AG04449 (cell line): ENCODE measurements around the gene FBXW11.

ENCODE experiments used
- CTCF ChIA-PET: fragments of 350-600 bp; formaldehyde crosslinking; extraction: SDS; loops from one replicate; lab custom pipeline; 2021; ENCODE audit warnings: antibody characterized with exemption; lab: Yijun Ruan, JAX
- POLR2A ChIA-PET: fragments of 400-600, 350-600 bp; formaldehyde crosslinking; extraction: SDS; loops from one replicate; lab custom pipeline; 2020; ENCODE audit warnings: antibody characterized with exemption, inconsistent platforms; lab: Yijun Ruan, JAX
- DNase-seq: peaks from one replicate; pipeline ENCODE4 v3.0.0-alpha.2; 2010; ENCODE audit warnings: low read depth, low spot score
- H3K4me3 ChIP-seq: 2 replicates; pipeline ENCODE4 v1.5.1; 2011; ENCODE audit warnings: low read depth, mild to moderate bottlenecking, control low read depth, low read length
- TF ChIP-seq, protein P1 (sequence below): IDR thresholded peaks from one replicate; pipeline ENCODE4 v1.5.1; 2011; ENCODE audit warnings: mild to moderate bottlenecking, moderate library complexity, low read length, control low read depth, inconsistent platforms; ENCODE audit not compliant: insufficient read depth; ENCODE audit errors: missing control alignments

FBXW11 gene

DNA sequence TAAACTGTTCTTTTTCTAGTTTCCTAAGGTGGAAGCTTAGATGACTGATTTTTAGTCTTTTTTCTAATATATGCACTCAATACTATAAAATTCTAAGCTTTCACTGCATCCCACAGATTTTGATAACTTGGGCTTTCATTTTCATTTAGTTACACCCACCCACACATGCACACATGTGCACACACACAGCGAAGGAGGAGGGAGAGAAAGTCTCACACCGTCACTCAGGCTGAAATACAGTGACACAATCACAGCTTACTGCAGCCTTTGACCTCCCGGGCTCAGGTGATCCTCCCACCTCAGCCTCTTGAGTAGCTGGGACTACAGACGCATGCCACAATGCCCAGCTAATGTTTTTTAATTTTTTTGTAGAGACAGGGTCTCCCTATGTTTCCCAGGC, 124.3 kb downstream of the FBXW11 start:
- POLR2A ChIA-PET: no interaction called here
- no peak overlapping the region for H3K4me3 ChIP-seq

DNA sequence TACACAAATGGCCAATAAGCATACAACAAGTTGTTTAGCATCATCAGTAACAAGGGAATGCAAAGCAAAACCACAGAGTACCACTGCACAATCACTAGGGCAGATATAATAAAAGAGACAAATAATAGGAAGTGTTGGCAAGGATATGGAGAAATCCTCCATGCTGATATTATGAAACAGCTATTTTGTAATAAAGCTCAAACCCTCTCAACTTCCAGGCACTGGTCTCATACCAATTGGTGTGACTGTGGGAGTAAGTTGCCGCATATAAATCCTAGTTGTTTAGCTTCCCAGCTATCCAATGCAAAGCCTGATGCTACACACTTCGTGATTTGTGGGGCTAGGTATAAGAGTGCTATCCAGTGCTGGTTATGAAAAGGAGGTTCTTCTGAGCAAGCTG, 132.2 kb downstream of the FBXW11 start:
- TF ChIP-seq, protein P1, sequence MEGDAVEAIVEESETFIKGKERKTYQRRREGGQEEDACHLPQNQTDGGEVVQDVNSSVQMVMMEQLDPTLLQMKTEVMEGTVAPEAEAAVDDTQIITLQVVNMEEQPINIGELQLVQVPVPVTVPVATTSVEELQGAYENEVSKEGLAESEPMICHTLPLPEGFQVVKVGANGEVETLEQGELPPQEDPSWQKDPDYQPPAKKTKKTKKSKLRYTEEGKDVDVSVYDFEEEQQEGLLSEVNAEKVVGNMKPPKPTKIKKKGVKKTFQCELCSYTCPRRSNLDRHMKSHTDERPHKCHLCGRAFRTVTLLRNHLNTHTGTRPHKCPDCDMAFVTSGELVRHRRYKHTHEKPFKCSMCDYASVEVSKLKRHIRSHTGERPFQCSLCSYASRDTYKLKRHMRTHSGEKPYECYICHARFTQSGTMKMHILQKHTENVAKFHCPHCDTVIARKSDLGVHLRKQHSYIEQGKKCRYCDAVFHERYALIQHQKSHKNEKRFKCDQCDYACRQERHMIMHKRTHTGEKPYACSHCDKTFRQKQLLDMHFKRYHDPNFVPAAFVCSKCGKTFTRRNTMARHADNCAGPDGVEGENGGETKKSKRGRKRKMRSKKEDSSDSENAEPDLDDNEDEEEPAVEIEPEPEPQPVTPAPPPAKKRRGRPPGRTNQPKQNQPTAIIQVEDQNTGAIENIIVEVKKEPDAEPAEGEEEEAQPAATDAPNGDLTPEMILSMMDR: no peak
- DNase-seq: peak; percentile 36
- ChIA-PET CTCF (interaction anchor here (0.6 to 2.2 kb wide), 6 partner anchors 9 to 455 kb away, joined by 3 to 7 read pairs (median 4); partner anchors contain the start of gene FGF18), POLR2A (no interaction called here)
- no peak overlapping the region for H3K4me3 ChIP-seq

More for the DNA sequence above, 124.3 kb downstream of the FBXW11 start:
- TF ChIP-seq, protein P1: no peak
- CTCF ChIA-PET: interaction anchor here (1.0 to 1.4 kb wide), 5 partner anchors 9 to 462 kb away, joined by 3 to 8 read pairs (median 5); partner anchors contain the start of gene FGF18
- DNase-seq: no peak

DNA sequence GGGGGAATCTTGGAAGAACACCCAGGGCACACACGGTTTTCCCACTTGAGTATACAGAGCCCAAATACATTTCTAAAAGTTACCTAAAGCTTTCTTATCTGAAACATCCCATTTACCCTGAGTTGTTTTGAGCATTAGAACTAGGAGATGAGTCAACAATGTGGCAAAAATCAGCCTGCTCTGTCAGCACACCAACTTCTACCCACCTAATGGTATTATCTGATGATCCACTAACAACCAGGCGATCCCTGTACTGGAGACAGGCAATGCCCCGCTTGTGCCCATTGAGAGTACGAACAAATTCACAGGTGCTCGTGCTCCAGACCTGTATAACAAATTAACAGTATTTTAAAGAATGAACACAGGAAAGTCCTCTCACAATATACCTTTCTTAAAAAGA, 133.8 kb downstream of the FBXW11 start:
- TF ChIP-seq, protein P1: no peak
- DNase-seq: no peak
- CTCF ChIA-PET: interaction anchor here (0.9 to 3.2 kb wide), 6 partner anchors 9 to 454 kb away, joined by 3 to 13 read pairs (median 6); partner anchors contain the start of gene FGF18
- no peak overlapping the region for H3K4me3 ChIP-seq
- POLR2A ChIA-PET: no interaction called here

DNA sequence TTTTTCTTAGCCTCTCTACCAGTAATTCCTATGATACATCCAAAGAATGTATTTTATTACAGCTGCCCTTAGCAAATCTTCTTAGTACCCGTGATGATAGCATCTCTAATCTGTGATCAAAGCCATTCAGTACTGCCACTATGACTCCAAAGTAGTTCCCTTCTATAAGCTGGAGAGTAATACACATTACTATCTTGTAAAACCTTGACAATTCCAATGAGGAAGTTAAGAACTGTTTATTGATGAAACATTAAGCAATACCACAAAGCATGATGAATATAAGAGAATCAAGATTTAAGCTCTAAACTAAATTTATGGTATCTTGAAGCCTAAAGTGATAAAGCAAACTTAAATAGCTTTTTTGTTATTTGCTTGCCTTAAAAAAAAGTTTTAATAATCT, 134.7 kb downstream of the FBXW11 start:
- POLR2A ChIA-PET: no interaction called here
- CTCF ChIA-PET: interaction anchor here (1.5 to 3.2 kb wide), 3 partner anchors 19 to 453 kb away, joined by 6 to 13 read pairs (median 6); partner anchors contain the start of gene FGF18
- no peak overlapping the region for H3K4me3 ChIP-seq
- DNase-seq: no peak
- TF ChIP-seq, protein P1: no peak

DNA sequence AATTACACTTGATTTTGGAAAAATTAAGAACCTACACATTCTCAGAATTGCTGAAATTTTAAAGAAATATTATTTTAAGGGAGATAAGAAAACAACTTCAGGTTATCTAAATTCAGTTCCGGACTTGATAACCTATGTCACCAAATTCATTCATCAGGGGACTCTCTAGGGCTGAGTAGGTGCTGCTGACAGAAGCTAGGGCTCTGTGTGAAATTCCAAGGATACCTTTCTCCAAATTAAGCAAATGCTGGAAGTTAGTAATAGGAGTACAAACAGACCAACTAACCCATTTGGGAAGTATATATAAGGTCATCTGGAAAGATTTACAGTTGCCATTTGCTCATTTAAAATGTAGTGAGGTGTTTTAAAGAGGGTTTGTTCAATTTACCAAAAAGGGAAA, 136.5 kb downstream of the FBXW11 start:
- no peak for DNase-seq
- CTCF ChIA-PET: interaction anchor here (3.2 kb wide), 1 partner anchor 451 kb away, joined by 13 read pairs; the partner anchor contains the start of gene FGF18
- POLR2A ChIA-PET: no interaction called here
- TF ChIP-seq, protein P1: no peak
- H3K4me3 ChIP-seq: no peak overlapping the region

DNA sequence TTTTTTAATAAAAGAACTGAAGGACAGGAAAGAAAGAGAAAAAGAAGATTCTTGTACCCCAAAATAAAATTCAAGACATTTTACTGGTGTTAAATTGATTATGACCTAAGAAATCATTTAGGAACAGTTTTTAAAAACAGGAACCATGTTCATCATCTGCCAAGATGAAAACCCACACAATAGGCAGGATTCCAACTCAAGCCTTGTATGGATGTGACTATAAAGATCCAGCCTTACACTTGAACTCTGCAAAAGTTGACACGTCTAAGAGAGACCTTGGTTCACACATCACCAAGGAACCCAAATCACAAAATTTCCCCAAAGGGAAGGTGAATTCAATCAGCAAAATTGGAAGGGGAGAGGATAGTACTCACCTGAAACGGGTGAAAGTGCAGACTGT, 138.2 kb downstream of the FBXW11 start:
- TF ChIP-seq, protein P1: no peak
- no peak for DNase-seq
- no peak overlapping the region for H3K4me3 ChIP-seq
- POLR2A ChIA-PET: no interaction called here
- CTCF ChIA-PET: no interaction called here
